OCI-LY7 (cell line): ENCODE results near the gene STAC3. TPM values are rescaled to one million over a fixed set of nuclear protein-coding genes. Genes with fewer than 3 reads are reported as not detected.
A peak's percentile ranks its signal among the peaks of the same experiment; 100 is the strongest.

Source experiments
- BruUV-seq: library from RNA; stranded (reverse); fragments of 400-500 nt; replicated peaks from 2 replicates; lab custom pipeline; 2021; lab: Mats Ljungman, UMichigan
- CTCF ChIA-PET: fragments of 300-600 bp; sonication (Branson Sonifier 250); formaldehyde crosslinking; loops from one replicate; lab custom pipeline; 2022; ENCODE audit warnings: antibody characterized with exemption; ENCODE audit not compliant: unreplicated experiment; lab: Charles Lee
- POLR2A ChIA-PET: fragments of 300-600 bp; sonication (Branson Sonifier 250); formaldehyde crosslinking; loops from one replicate; lab custom pipeline; 2022; ENCODE audit warnings: antibody characterized with exemption; lab: Charles Lee
- DNase-seq: peaks from one replicate; pipeline ENCODE4 v3.0.0-alpha.2; 2015; ENCODE audit warnings: low spot score
- H2AFZ ChIP-seq: fragments of 200-600 bp; sonication (generic), shearing (Covaris generic); 2 replicates; pipeline ENCODE4 v1.6.1; 2014; ENCODE audit warnings: mild to moderate bottlenecking, antibody characterized with exemption, low read length, moderate library complexity
- H3K27ac ChIP-seq: fragments of 200-600 bp; sonication (generic); 2 replicates; pipeline ENCODE4 v1.5.1; 2014; ENCODE audit warnings: mixed run types, low read depth, mild to moderate bottlenecking, moderate library complexity, low read length, inconsistent platforms; ENCODE audit not compliant: poor library complexity, severe bottlenecking
- H3K36me3 ChIP-seq: fragments of 200-600 bp; sonication (generic); 2 replicates; pipeline ENCODE4 v1.6.1; 2014; ENCODE audit warnings: mild to moderate bottlenecking, antibody characterized with exemption, low read length, moderate library complexity, mixed read lengths; ENCODE audit not compliant: insufficient read depth
- H3K4me1 ChIP-seq: fragments of 200-600 bp; sonication (generic); 2 replicates; pipeline ENCODE4 v1.5.1; 2014; ENCODE audit warnings: mild to moderate bottlenecking, low read length; ENCODE audit not compliant: insufficient read depth, poor library complexity, severe bottlenecking
- H3K4me2 ChIP-seq: fragments of 200-600 bp; sonication (generic); 2 replicates; pipeline ENCODE4 v1.6.1; 2014; ENCODE audit warnings: mild to moderate bottlenecking, low read length
- H3K4me3 ChIP-seq: fragments of 200-600 bp; sonication (generic); 2 replicates; pipeline ENCODE4 v1.5.1; 2014; ENCODE audit warnings: mild to moderate bottlenecking, low read depth, low read length; ENCODE audit not compliant: poor library complexity, severe bottlenecking
- H3K79me2 ChIP-seq: fragments of 200-600 bp; sonication (generic); 2 replicates; pipeline ENCODE4 v1.6.1; 2016; ENCODE audit warnings: low read depth, mild to moderate bottlenecking, low read length, moderate library complexity, mixed read lengths; ENCODE audit not compliant: insufficient read depth
- H3K9me2 ChIP-seq: fragments of 200-600 bp; sonication (generic); 2 replicates; pipeline ENCODE4 v1.6.1; 2016; ENCODE audit warnings: mild to moderate bottlenecking, low read length, mixed read lengths; ENCODE audit not compliant: insufficient read depth
- H3K9me3 ChIP-seq: fragments of 200-600 bp; sonication (generic); 2 replicates; pipeline ENCODE4 v1.6.1; 2014; ENCODE audit warnings: mild to moderate bottlenecking, mixed run types, low read length, mixed read lengths
- H4K20me1 ChIP-seq: fragments of 200-600 bp; sonication (generic); 2 replicates; pipeline ENCODE4 v1.6.1; 2014; ENCODE audit warnings: mild to moderate bottlenecking, antibody characterized with exemption, low read length, moderate library complexity, mixed read lengths; ENCODE audit not compliant: insufficient read depth
- EZH2phosphoT487 ChIP-seq: fragments of 200-600 bp; sonication (generic); IDR thresholded peaks from 2 replicates; pipeline ENCODE4 v1.6.1; 2018; ENCODE audit warnings: low read depth, borderline replicate concordance, mild to moderate bottlenecking, mixed run types, antibody characterized with exemption, low read length, moderate library complexity, mixed read lengths
- intact Hi-C: fragments of 100-400 bp; cut with micrococcal nuclease; formaldehyde crosslinking; loops from one replicate; pipeline ENCODE4 v1.10.0; 2022; ENCODE audit not compliant: unreplicated experiment
- total RNA-seq, 2 experiments: library from RNA; depleted of rRNA in 1 of 2; stranded (reverse); fragments of >200 nt in 1 of 2; shearing (Covaris generic) in 1 of 2; gene quantifications; 2 replicates each; pipeline ENCODE4 v1.2.3, GENCODE V29; 2014 to 2022
- TF ChIP-seq, protein P1 (sequence below): fragments of 200-600 bp; sonication (generic); conservative IDR thresholded peaks from 2 replicates; pipeline ENCODE4 v1.5.1; 2014; ENCODE audit warnings: mild to moderate bottlenecking, antibody characterized with exemption, low read length, moderate library complexity, mixed read lengths

The STAC3 gene
- total RNA-seq, 2 experiments from 2014 or later = 1.4 to 6.8 TPM

DNA sequence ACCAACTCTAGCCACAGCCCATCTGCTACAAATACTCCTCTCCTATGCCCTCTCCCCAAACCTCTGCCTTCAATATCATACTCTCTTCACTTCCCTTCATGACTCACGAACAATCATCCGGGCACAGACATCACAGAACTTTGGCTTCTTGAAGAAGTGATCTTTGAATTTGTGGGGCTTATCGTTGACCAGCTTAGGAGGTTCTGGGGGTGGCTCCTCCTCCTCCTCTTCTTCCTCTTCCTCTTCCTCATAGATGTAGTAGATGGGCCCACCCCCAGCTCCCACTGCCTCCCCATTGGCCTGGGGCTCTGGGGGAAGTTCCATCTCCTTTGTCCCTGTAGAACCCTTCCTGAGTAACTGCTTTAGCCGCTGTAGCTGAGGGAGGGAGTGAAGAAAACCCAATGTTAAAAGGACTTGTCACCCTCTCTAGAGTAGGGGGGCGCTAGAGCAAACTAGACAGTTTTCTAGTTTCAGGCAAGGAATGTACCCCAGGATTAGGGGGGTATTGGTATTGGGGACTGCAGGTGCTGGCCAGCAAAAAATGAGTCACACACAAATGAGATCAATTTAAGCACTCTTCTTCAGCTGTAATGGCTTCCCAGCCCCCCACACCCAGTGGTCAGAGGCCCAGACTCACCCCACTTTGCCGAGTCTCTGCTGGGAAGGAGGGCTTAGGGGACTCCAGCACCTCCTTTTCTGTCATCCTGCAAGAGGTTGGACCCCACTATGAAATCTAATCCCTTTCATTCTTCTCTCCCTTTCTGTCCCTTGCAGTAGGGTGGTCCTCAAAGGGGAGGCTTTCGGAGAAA, 1.8 kb downstream of the STAC3 start:
- Histone ChIP-seq H3K27ac (no peak overlapping the region), H3K4me3 (no peak overlapping the region), H3K36me3 (no peaks in the 10 kb centered on the region), H4K20me1 (no peaks in the 10 kb centered on the region), H3K9me2 (no peaks in the 10 kb centered on the region), H2AFZ (no peak overlapping the region; the same call in 1 of the 2 replicates), H3K4me1 (peaks cover 10% of the 10 kb centered on the region), H3K4me2 (peak overlapping the region; percentile 17; the same call in 1 of the 2 replicates), H3K9me3 (no peaks in the 10 kb centered on the region), H3K79me2 (no peaks in the 10 kb centered on the region)
- no peak for DNase-seq
- BruUV-seq = no TSS peak
- POLR2A ChIA-PET = interaction anchor here (1.1 kb wide), 1 partner anchor 8 kb away, joined by 3 read pairs; no protein-coding TSS in a partner anchor
- intact Hi-C loops = no loop called here
- CTCF ChIA-PET = no interaction called here
- no peak for TF ChIP-seq EZH2phosphoT487
- TF ChIP-seq, protein P1, sequence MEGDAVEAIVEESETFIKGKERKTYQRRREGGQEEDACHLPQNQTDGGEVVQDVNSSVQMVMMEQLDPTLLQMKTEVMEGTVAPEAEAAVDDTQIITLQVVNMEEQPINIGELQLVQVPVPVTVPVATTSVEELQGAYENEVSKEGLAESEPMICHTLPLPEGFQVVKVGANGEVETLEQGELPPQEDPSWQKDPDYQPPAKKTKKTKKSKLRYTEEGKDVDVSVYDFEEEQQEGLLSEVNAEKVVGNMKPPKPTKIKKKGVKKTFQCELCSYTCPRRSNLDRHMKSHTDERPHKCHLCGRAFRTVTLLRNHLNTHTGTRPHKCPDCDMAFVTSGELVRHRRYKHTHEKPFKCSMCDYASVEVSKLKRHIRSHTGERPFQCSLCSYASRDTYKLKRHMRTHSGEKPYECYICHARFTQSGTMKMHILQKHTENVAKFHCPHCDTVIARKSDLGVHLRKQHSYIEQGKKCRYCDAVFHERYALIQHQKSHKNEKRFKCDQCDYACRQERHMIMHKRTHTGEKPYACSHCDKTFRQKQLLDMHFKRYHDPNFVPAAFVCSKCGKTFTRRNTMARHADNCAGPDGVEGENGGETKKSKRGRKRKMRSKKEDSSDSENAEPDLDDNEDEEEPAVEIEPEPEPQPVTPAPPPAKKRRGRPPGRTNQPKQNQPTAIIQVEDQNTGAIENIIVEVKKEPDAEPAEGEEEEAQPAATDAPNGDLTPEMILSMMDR = peak; percentile 42

DNA sequence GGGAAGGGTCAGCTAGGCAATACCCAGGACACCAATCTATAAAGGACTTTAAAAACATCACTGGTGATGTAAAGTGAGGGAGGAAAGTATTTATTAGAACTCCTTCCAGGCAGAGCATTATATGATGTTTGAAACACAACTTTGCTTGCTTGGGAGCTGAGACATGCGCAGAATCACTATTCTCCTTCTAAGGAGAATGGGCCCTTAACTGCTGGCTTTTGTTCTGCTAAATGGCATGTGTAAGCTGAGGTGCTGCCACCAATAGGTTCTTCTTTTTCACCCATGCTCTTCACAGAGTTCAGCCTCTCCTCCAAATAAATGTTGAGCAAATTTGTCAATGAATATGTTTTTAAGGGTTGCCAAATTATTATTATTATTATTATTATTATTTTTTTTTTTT, 3.9 kb downstream of the STAC3 start:
- H3K36me3 ChIP-seq = no peaks in the 10 kb centered on the region
- ChIA-PET POLR2A (interaction anchor here (0.7 kb wide), 2 partner anchors 19 to 905 kb away, joined by 3 to 4 read pairs; no protein-coding TSS in a partner anchor), CTCF (no interaction called here)
- DNase-seq = no peak
- BruUV-seq = no TSS peak
- peaks cover 22% of the 10 kb centered on the region for H3K4me1 ChIP-seq
- no peak overlapping the region for H3K4me2 ChIP-seq
- H3K27ac ChIP-seq = no peak overlapping the region
- no peaks in the 10 kb centered on the region for H3K79me2 ChIP-seq
- no peak overlapping the region for H2AFZ ChIP-seq
- intact Hi-C loops = no loop called here
- TF ChIP-seq, protein P1 = no peak
- no peak for TF ChIP-seq EZH2phosphoT487
- H3K9me2 ChIP-seq = no peaks in the 10 kb centered on the region
- no peak overlapping the region for H3K4me3 ChIP-seq
- no peaks in the 10 kb centered on the region for H3K9me3 ChIP-seq
- no peaks in the 10 kb centered on the region for H4K20me1 ChIP-seq

DNA sequence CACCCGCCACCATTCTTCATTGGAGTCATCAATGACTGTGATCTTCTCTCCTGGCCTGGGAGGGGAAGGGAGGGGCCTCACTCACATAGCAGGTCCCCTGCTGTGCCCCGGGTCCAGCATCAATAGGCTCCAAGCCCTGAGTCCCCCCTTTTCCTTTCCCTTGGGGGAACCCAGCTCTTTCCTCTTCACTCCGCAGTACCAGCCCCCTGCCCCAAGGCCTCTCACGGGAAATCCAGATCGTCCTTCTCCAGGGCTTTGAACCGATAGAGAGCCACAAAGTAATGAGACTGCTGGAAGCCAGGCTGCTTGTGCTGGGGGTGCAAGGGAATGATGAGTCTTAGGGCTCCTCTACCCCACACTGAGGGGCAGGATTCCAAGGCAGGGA, 6.7 kb downstream of the STAC3 start:
- peaks cover 34% of the 10 kb centered on the region for H3K4me1 ChIP-seq
- no peak overlapping the region for H3K4me3 ChIP-seq
- H3K36me3 ChIP-seq = no peaks in the 10 kb centered on the region
- DNase-seq = no peak
- H2AFZ ChIP-seq = no peak overlapping the region
- H3K27ac ChIP-seq = no peak overlapping the region
- H3K9me3 ChIP-seq = no peaks in the 10 kb centered on the region
- H3K4me2 ChIP-seq = peak overlapping the region; percentile 99
- no peak for TF ChIP-seq EZH2phosphoT487
- TF ChIP-seq, protein P1 = no peak
- BruUV-seq = no TSS peak
- H3K79me2 ChIP-seq = no peaks in the 10 kb centered on the region
- POLR2A ChIA-PET = interaction anchor here (4.7 to 7.3 kb wide), 2 partner anchors 13 to 30 kb away, joined by 26 to 69 read pairs; partner anchors contain the start of gene SHMT2
- H3K9me2 ChIP-seq = no peaks in the 10 kb centered on the region
- H4K20me1 ChIP-seq = no peaks in the 10 kb centered on the region
- intact Hi-C loops = loop anchor here (5.0 kb wide), 3 partner anchors 132 to 508 kb away; partner anchors contain the start of genes CDK4 and STAT6
- CTCF ChIA-PET = interaction anchor here (0.5 to 4.5 kb wide), 4 partner anchors 17 to 211 kb away, joined by 3 to 32 read pairs (median 4); partner anchors contain the start of gene INHBE
